ENCODE measurements around the gene FMO3. TPM values are rescaled to one million over a fixed set of nuclear protein-coding genes. Genes with fewer than 3 reads are reported as not detected.

Gene FMO3

DNA sequence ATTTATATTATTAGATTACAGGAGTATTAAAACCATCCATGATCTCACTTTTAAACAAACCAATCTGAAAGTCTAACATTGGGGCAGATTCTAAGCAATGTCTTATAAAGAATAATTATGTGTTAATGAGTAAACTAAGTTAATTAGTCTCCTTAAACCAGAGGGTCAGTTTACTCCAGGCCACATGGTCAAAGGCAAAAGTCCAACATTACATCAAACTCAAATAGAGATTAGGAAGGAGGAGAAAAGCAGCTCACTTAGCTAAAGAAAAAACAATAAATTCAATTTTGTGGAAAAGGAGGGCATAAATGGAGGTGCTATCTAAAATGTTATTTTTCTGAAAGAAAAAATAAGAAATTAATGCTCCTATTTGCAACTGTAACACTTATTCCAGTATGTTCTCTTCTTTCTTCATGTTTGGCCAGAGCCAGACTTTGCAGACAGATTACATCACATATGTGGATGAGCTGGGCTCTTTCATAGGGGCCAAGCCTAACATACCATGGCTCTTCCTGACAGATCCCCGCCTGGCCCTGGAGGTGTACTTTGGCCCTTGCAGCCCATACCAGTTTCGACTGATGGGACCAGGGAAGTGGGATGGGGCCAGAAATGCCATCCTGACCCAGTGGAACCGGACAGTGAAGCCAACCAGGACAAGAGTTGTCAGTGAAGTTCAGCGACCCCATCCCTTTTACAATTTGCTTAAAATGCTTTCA lies 70.1 kb downstream of the FMO3 start:
- WGBS (ENCODE audit: extremely low coverage, insufficient coverage, low lambda C conversion rate): no CpG with 5 or more reads among the region's 4 CpGs
- peak; percentile 2 for DNase-seq

DNA sequence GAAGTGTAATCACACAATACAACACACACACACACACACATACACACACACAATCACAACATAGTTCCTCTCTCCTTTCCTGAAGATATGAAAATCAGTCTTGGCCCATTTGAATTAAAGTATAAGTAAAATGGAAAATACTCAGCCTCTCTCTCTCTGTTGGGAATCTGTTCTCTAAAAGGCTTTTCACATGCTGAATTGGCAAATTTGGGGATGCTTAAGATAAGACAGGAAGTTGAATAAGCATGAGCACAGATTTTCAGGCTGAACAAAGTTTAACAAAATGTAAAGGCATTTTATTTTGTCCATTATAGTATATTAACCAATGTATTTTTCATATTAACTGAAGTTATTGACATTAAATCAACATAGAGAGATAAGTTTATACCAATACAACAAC lies 70.7 kb downstream of the FMO3 start:
- H3K4me2 ChIP-seq (ENCODE audit: low read length): no peak overlapping the region
- no peak overlapping the region for H3K56ac ChIP-seq (ENCODE audit: low read length)
- H3K79me1 ChIP-seq (ENCODE audit: low read length): no peaks in the 10 kb centered on the region
- no peak overlapping the region for H3K27ac ChIP-seq (ENCODE audit: low read depth, low read length)
- no peaks in the 10 kb centered on the region for H3K79me2 ChIP-seq (ENCODE audit: control insufficient read depth, insufficient read depth, low read length)
- no peak overlapping the region for H2BK120ac ChIP-seq (ENCODE audit: low read depth, low read length)
- no peak overlapping the region for H3K9ac ChIP-seq (ENCODE audit: low read length)
- DNase-seq: no peak
- no peaks in the 10 kb centered on the region for H3K36me3 ChIP-seq (ENCODE audit: control insufficient read depth, insufficient read depth, low read length)
- H2AK5ac ChIP-seq (ENCODE audit: low read length): no peak overlapping the region
- no peak overlapping the region for H3K4ac ChIP-seq (ENCODE audit: low read depth, low read length)
- no peak overlapping the region for H4K8ac ChIP-seq (ENCODE audit: low read depth, low read length)
- no peak overlapping the region for H3K18ac ChIP-seq (ENCODE audit: low read length)
- no peak overlapping the region for H4K5ac ChIP-seq (ENCODE audit: low read length)
- no peak overlapping the region for H2BK15ac ChIP-seq (replicated peaks; ENCODE audit: low read depth)
- no peak overlapping the region for H3K23ac ChIP-seq (ENCODE audit: low read length)
- H3K4me1 ChIP-seq (ENCODE audit: control insufficient read depth, low read depth, low read length): no peaks in the 10 kb centered on the region
- H3K27me3 ChIP-seq (ENCODE audit: insufficient read depth, low read length, poor library complexity): no peaks in the 10 kb centered on the region
- H3K4me3 ChIP-seq (ENCODE audit: low read length): no peak overlapping the region
- no peak overlapping the region for H2BK5ac ChIP-seq (ENCODE audit: low read length)

More for the DNA sequence above, 70.1 kb downstream of the FMO3 start:
- H2BK120ac ChIP-seq (ENCODE audit: low read depth, low read length): no peak overlapping the region
- H3K18ac ChIP-seq (ENCODE audit: low read length): no peak overlapping the region
- no peak overlapping the region for H3K27ac ChIP-seq (ENCODE audit: low read depth, low read length)
- H3K4me1 ChIP-seq (ENCODE audit: control insufficient read depth, low read depth, low read length): no peaks in the 10 kb centered on the region
- H3K9ac ChIP-seq (ENCODE audit: low read length): no peak overlapping the region
- no peaks in the 10 kb centered on the region for H3K36me3 ChIP-seq (ENCODE audit: control insufficient read depth, insufficient read depth, low read length)
- no peak overlapping the region for H3K56ac ChIP-seq (ENCODE audit: low read length)
- no peaks in the 10 kb centered on the region for H3K79me2 ChIP-seq (ENCODE audit: control insufficient read depth, insufficient read depth, low read length)
- H3K27me3 ChIP-seq (ENCODE audit: insufficient read depth, low read length, poor library complexity): no peaks in the 10 kb centered on the region
- no peaks in the 10 kb centered on the region for H3K79me1 ChIP-seq (ENCODE audit: low read length)
- H2BK5ac ChIP-seq (ENCODE audit: low read length): no peak overlapping the region
- no peak overlapping the region for H3K4me2 ChIP-seq (ENCODE audit: low read length)
- H3K23ac ChIP-seq (ENCODE audit: low read length): no peak overlapping the region
- no peak overlapping the region for H4K8ac ChIP-seq (ENCODE audit: low read depth, low read length)
- H3K4me3 ChIP-seq (ENCODE audit: low read length): no peak overlapping the region
- H3K4ac ChIP-seq (ENCODE audit: low read depth, low read length): no peak overlapping the region
- no peak overlapping the region for H2AK5ac ChIP-seq (ENCODE audit: low read length)
- H2BK15ac ChIP-seq (replicated peaks; ENCODE audit: low read depth): no peak overlapping the region
- H4K5ac ChIP-seq (ENCODE audit: low read length): no peak overlapping the region

DNA sequence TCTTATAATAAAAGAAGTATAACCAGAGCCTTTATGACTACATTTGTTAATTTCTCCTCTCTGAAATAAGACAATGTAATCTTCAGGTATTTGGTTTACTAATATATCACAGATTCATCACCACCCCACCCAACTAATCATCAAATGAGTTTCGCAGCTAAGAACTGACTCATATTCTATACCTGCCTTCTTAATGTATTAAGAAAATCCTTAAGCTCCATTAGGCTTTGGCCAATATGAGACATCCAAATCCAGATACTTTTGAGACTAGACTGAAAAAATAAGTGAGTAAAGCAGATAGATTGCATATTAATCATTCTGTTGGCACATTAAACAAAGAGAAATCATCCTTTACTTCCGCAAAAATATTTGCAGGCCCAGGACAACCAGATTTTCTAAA lies 75.7 kb downstream of the FMO3 start:
- no peaks in the 10 kb centered on the region for H3K79me2 ChIP-seq (ENCODE audit: control insufficient read depth, insufficient read depth, low read length)
- WGBS (ENCODE audit: extremely low coverage, insufficient coverage, low lambda C conversion rate): no CpG with 5 or more reads among the region's 2 CpGs
- no peaks in the 10 kb centered on the region for H3K36me3 ChIP-seq (ENCODE audit: control insufficient read depth, insufficient read depth, low read length)
- H3K4me2 ChIP-seq (ENCODE audit: low read length): no peak overlapping the region
- no peak overlapping the region for H4K8ac ChIP-seq (ENCODE audit: low read depth, low read length)
- no peak overlapping the region for H3K23ac ChIP-seq (ENCODE audit: low read length)
- H3K27me3 ChIP-seq (ENCODE audit: insufficient read depth, low read length, poor library complexity): no peaks in the 10 kb centered on the region
- no peak overlapping the region for H2BK120ac ChIP-seq (ENCODE audit: low read depth, low read length)
- DNase-seq: no peak
- H3K27ac ChIP-seq (ENCODE audit: low read depth, low read length): no peak overlapping the region
- H3K4me1 ChIP-seq (ENCODE audit: control insufficient read depth, low read depth, low read length): no peaks in the 10 kb centered on the region
- no peak overlapping the region for H2AK5ac ChIP-seq (ENCODE audit: low read length)
- no peak overlapping the region for H3K18ac ChIP-seq (ENCODE audit: low read length)
- H3K56ac ChIP-seq (ENCODE audit: low read length): no peak overlapping the region
- H4K5ac ChIP-seq (ENCODE audit: low read length): no peak overlapping the region
- H3K4ac ChIP-seq (ENCODE audit: low read depth, low read length): no peak overlapping the region
- no peak overlapping the region for H2BK15ac ChIP-seq (replicated peaks; ENCODE audit: low read depth)
- no peak overlapping the region for H2BK5ac ChIP-seq (ENCODE audit: low read length)
- no peaks in the 10 kb centered on the region for H3K79me1 ChIP-seq (ENCODE audit: low read length)
- H3K9ac ChIP-seq (ENCODE audit: low read length): no peak overlapping the region
- no peak overlapping the region for H3K4me3 ChIP-seq (ENCODE audit: low read length)

Small RNA genes lying within 50 kb of the gene (small RNA-seq; reads per million reads assigned to genes)
- gene MIR1295A (ENCODE audit: insufficient read depth): not detected
